ENCODE data around the gene KRT81.
"Not testable (repeated sequence)": the region's sequence is repeated elsewhere in the genome, so short reads cannot be mapped to it uniquely, and the experiment has no call there.

The KRT81 gene

DNA sequence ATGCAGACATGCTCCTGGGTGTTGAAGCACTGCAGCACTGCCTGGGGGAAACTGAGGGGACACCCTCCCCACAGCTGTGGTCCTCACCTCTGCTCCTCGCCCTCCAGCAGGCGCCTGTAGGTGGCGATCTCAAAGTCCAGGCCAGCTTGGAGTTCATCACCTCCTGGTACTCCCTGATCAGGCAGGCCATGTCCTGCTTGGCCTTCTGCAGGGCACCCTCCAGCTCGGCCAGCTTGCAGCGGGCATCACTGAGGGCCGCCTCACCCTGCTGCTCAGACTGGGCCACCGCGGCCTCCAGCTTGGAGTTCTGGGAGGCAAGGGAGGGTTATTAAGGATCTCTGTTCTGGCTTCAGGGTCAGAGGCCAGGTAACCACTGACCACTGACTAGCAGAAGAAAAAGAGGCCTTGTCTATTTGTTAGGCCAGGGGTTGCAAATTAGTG is 39.1 kb downstream of the KRT81 start:
- not testable (repeated sequence) for DNase-seq

- DNase-seq: no peak
These were observed 39.8 kb downstream of the KRT81 start for GRCh38 chr12:52251367-52252051.

- no peak for DNase-seq
These were observed 41.0 kb downstream of the KRT81 start for GRCh38 chr12:52250048-52250990.

DNA sequence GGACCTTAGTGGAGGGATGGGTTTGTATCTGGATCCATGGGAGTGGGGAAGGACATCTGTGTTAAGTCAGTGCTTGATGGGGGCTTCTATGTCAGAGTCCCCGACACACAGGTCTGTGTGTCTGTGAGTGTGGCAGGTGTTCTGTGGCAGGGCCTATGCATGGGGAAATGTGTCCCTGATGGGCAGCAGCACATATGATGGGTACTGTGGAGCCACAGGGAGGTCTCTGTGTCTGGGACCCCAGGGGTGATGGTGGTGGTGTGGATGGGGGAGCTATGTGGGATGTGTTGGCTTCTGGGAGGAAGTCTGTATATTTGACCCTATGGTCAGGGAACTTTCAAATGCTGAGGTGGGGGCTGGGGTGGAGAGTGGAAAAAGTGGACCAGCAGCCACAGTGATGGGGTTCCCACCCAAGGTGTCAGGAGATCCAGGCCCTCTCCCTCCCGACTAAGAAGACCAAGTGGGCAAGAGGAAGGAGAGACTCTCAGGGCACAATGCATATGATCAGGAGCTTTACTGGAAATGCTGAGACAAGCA is 41.8 kb downstream of the KRT81 start:
- DNase-seq: no peak

- DNase-seq: no peak
These were observed 42.5 kb downstream of the KRT81 start for GRCh38 chr12:52248541-52249461.

DNA sequence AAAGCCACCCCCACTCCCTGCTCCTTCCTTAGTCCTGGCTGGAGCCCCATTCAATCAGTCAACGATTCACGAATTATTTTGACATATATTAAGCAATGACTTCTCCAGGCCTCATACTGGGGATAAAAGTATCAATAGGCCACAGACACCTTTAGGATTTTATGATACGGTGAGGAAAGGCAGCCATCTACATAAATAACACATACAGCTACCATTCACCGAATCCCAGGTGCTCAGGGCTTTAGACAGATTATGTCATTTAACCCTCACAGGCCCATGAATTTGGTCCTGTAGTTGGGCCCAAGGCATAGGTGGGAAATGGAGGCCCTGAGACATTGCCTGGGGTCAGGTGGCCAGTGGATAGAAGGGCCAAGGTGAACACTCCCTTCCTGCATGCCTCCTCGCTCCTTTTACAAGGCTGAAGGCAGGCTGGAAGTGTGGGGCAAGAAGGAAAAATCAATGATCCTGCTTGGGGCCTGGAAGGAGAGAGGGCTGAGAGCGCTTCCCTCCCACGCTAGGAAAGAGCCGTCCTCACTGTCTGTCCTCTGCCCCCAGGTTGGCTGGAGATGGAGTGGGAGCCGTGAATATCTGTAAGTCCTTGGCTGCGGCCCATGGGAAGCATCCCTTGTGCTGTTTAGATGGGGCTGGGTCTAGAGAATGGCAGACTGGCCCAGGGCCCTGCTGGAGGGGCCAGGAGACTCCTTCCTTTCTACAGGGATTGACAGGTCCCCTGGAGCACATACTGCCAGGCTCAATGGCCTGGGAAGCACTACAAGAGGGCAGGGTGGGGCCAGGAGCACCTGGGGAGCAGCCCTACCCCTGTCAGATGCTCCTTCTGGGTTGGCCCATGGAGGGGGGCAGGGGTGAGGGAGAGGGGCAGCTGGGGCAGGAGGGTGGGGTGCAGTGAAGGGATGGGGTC is 43.5 kb downstream of the KRT81 start:
- no peak for DNase-seq

DNA sequence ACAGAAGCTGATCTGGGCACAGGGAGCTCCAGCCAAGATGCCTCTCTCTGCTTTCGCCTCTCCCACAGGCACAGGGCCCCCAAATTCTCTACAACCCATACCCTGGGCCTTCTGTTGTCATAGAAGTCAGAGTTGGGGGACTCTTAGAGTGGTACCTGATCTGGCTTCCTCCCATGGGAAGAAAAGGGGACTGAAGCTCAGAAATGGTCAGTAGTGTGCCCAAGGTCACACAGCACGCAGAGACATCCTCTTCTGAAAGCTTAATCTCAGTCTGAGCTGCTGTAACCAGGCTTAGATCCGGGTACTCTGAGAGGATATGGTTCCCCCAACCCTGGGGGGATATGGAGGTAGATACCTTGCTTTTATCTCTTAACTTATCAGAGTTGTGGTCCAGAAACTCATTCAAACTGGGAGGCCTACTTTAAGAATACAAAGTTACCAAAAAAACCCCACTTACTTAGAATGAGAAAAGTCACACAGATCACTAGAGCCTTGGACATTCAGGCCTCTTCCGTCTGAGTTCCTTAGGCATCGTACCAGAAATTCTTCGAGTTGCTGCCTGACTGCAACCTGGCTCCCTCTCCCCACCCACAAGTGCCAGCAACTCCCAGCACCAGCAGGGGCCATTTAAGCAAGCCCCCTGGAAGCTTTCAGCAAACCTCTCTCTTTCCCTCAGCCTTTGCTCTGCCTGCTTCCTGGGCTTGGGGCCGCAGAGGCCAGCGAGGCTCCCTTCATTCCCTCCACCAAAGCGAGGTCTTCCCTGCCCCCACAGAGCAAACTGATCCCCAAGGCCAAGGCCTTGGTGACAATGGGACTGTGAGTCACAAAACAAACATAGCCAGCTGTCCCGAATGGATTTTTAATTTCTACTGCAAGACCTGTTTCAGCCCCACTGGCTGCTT is 44.4 kb downstream of the KRT81 start:
- peak; percentile 12 for DNase-seq

- no peak for DNase-seq
These were observed 45.3 kb downstream of the KRT81 start for GRCh38 chr12:52245962-52246569.

DNA sequence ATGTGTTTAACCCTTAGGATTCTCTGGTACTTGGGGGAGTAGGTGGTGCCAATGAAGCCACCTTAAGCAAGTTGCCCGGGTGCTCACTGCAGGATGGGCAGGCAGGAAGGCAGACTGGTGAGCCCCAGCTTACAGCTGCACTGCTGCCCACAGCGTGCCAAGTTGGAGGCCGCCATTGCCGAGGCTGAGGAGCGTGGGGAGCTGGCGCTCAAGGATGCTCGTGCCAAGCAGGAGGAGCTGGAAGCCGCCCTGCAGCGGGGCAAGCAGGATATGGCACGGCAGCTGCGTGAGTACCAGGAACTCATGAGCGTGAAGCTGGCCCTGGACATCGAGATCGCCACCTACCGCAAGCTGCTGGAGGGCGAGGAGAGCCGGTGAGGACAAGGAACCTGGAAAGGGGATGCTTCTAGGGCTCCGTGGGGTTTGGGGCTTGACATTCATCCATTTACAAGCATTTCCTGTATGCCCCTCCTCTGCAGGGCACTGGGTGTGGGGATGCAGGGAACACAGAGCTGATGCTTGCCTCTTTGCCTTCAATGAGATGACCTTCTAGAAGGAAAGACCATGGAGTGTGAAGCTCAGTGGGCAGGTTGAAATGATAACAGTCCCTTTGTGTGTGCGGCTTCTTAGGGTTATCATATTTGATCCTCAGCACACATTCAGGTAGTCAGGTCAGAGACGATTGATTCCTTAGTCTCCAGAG is 45.9 kb downstream of the KRT81 start:
- DNase-seq: no peak

- no peak for DNase-seq
These were observed 46.7 kb downstream of the KRT81 start for GRCh38 chr12:52244615-52244994.

- peak; percentile 53 for DNase-seq
These were observed 47.3 kb downstream of the KRT81 start for GRCh38 chr12:52243856-52244614.

- peak; percentile 59 for DNase-seq
These were observed 48.0 kb downstream of the KRT81 start for GRCh38 chr12:52243259-52243855.

GRCh38 chr12:52242442-52243258 is 48.7 kb downstream of the KRT81 start:
- DNase-seq: no peak

- no peak for DNase-seq
These were observed 50.0 kb downstream of the KRT81 start for GRCh38 chr12:52241205-52241842.

GRCh38 chr12:52240247-52240646 is 51.1 kb downstream of the KRT81 start:
- DNase-seq: not testable (repeated sequence)

DNA sequence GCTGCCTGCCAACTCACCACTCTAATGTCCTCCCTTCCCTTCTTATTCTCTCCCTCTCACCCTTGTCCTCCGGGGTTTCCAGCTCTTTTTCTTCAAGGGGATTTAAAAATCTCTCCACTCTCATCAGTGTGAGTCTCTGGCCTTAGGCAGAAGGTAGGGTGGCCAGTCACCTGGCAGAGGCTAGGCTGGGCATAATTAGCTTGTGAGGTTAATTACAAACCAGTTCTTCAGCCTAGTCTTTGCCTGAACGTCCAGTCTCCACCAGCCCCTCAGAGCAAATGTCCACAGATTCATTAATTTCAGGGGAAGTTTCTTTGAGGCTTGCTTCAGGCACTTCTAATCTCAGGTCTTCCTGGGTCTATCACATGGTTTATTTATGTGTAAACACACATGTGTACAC is 51.6 kb downstream of the KRT81 start:
- no peak for DNase-seq

All from DMS79 treated with DMSO at 0.1 percent for 48 hours (cell line).